ENCODE measurements around the gene AFAP1L2.

AFAP1L2 gene

GRCh38 chr10:114376523-114376922 lies 27.8 kb downstream of the AFAP1L2 start:
- no peaks in the 10 kb centered on the region for H3K9me3 ChIP-seq (ENCODE audit: severe bottlenecking)
- TF ChIP-seq CTCF (IDR thresholded peaks at IDR 0.05; ENCODE audit: low read depth, low read length) = no peak
- peaks cover 6% of the 10 kb centered on the region for H3K27me3 ChIP-seq (ENCODE audit: insufficient read depth, low read depth, severe bottlenecking)
- H3K36me3 ChIP-seq = no peaks in the 10 kb centered on the region
- no peak overlapping the region for H3K27ac ChIP-seq
- H3K4me3 ChIP-seq (ENCODE audit: low read depth, low read length) = no peak overlapping the region
- no peak for DNase-seq

DNA sequence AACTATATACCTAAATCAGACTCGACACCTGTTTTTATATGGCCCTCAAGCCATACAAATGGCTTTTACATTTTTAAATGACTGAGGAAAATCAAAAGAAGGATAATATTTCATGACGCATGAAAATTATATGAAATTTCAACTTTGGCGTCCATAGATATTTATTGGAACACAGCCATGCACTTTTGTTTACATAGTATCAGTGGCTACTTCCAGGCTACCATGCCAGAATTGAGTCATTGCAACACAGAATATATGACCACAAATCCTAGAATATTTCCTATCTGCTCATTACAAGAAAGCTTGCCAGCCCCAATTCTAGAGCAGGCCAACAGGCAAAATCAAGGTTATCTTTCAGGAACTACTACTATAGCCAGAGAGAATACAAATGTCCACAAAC lies 29.3 kb downstream of the AFAP1L2 start:
- Histone ChIP-seq H3K4me3 (ENCODE audit: low read depth, low read length) (no peak overlapping the region), H3K36me3 (no peaks in the 10 kb centered on the region), H3K27me3 (ENCODE audit: insufficient read depth, low read depth, severe bottlenecking) (peaks cover 3% of the 10 kb centered on the region), H3K27ac (no peak overlapping the region), H3K9me3 (ENCODE audit: severe bottlenecking) (no peaks in the 10 kb centered on the region)
- DNase-seq = no peak
- no peak for TF ChIP-seq CTCF (IDR thresholded peaks at IDR 0.05; ENCODE audit: low read depth, low read length)

- H3K27ac ChIP-seq = no peak overlapping the region
- H3K27me3 ChIP-seq (ENCODE audit: insufficient read depth, low read depth, severe bottlenecking) = peaks cover 2% of the 10 kb centered on the region
- H3K9me3 ChIP-seq (ENCODE audit: severe bottlenecking) = no peaks in the 10 kb centered on the region
- TF ChIP-seq CTCF (IDR thresholded peaks at IDR 0.05; ENCODE audit: low read depth, low read length) = no peak
- DNase-seq = no peak
- no peak overlapping the region for H3K4me3 ChIP-seq (ENCODE audit: low read depth, low read length)
- H3K36me3 ChIP-seq = no peaks in the 10 kb centered on the region
Observed at GRCh38 chr10:114374053-114374791, 30.1 kb downstream of the AFAP1L2 start.

DNA sequence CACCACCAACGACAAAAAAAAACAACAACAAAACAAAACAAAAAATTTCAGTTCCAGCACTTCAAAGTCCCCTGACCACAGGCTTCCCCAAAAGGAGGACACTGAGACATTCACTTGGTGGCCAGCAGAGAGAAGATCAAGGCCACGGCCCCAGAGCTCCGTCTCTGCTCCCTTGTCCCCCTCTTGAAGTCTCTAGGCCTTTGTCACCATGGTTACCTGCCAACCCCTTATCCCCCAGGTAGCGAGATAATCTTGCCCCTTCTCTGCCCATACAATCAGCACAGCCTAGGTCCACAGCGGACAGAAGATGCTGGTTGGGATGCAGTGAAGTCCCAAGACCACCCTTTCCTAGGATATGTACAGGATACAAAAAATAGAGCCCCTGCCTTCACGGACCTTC lies 30.7 kb downstream of the AFAP1L2 start:
- no peaks in the 10 kb centered on the region for H3K9me3 ChIP-seq (ENCODE audit: severe bottlenecking)
- H3K27me3 ChIP-seq (ENCODE audit: insufficient read depth, low read depth, severe bottlenecking) = peaks cover 2% of the 10 kb centered on the region
- DNase-seq = no peak
- H3K36me3 ChIP-seq = no peaks in the 10 kb centered on the region
- TF ChIP-seq CTCF (IDR thresholded peaks at IDR 0.05; ENCODE audit: low read depth, low read length) = no peak
- H3K27ac ChIP-seq = no peak overlapping the region
- no peak overlapping the region for H3K4me3 ChIP-seq (ENCODE audit: low read depth, low read length)

DNA sequence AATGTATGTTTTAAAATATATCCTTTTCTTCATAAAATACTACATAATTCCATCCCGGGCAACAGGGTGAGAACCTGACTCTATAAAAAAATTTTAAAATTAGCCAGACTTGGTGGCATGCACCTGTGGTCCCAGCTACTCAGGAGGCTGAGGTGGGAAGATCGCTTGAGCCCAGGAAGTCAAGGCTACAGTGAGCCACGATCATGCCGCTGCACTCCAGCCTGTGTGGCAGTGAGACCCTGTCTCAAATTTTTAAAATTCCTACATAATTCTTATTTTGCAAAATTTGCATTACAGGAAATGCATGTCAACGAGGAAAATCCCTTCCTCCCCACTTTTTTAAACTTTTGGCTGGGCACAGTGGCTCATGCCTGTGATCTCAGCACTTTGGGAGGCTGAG lies 31.3 kb downstream of the AFAP1L2 start:
- TF ChIP-seq CTCF (IDR thresholded peaks at IDR 0.05; ENCODE audit: low read depth, low read length) = no peak
- H3K9me3 ChIP-seq (ENCODE audit: severe bottlenecking) = no peaks in the 10 kb centered on the region
- H3K27ac ChIP-seq = no peak overlapping the region
- H3K36me3 ChIP-seq = no peaks in the 10 kb centered on the region
- H3K27me3 ChIP-seq (ENCODE audit: insufficient read depth, low read depth, severe bottlenecking) = peaks cover 2% of the 10 kb centered on the region
- H3K4me3 ChIP-seq (ENCODE audit: low read depth, low read length) = no peak overlapping the region
- no peak for DNase-seq

DNA sequence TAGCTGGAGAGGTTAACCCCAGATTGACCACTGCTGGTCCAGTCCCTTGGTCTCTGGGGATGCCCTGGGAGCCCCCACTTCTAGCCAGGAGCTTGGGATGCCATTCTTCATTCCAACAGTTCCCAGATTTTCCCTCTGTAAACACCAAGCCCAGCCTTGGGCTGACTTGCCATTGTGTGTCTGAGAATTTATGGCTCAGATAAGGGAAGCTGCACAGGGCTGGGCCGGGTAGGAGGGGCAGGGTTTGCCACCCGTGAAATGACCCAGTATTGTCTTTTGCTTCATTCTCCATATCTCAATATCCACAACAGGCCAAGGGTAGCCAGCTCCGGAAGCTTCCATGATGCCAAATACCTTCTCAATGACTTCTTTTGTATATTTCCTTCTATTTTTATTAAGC lies 32.1 kb downstream of the AFAP1L2 start:
- Histone ChIP-seq H3K9me3 (ENCODE audit: severe bottlenecking) (no peaks in the 10 kb centered on the region), H3K36me3 (no peaks in the 10 kb centered on the region), H3K27ac (no peak overlapping the region), H3K27me3 (ENCODE audit: insufficient read depth, low read depth, severe bottlenecking) (peaks cover 2% of the 10 kb centered on the region), H3K4me3 (ENCODE audit: low read depth, low read length) (no peak overlapping the region)
- TF ChIP-seq CTCF (IDR thresholded peaks at IDR 0.05; ENCODE audit: low read depth, low read length) = no peak
- DNase-seq = no peak
